SK-N-SH (cell line): Measurements from ENCODE around the gene CPNE4.

Experiments
- CHD2 ChIP-seq: fragments of 150-350 bp; IDR thresholded peaks from 2 replicates; pipeline ENCODE4 v1.6.1; 2018; ENCODE audit warnings: low read length; ENCODE audit not compliant: partially characterized antibody
- CTCF ChIP-seq: fragments of 200-600 bp; sonication (generic); IDR thresholded peaks from 2 replicates; pipeline ENCODE4 v1.6.1; 2017; ENCODE audit warnings: antibody characterized with exemption, mild to moderate bottlenecking, moderate library complexity
- EP300 ChIP-seq, 2 experiments: IDR thresholded peaks; 2 replicates each; pipeline versions ENCODE4 v1.4.0 to v1.6.1; 2012; ENCODE audit warnings: borderline replicate concordance in 1 of 2, low read depth in 1 of 2, low read length in 1 of 2
- EZH2phosphoT487 ChIP-seq: fragments of 200-600 bp; sonication (generic); IDR thresholded peaks from 2 replicates; pipeline ENCODE4 v1.6.1; 2017; ENCODE audit warnings: low read depth, mixed run types, mild to moderate bottlenecking, antibody characterized with exemption, moderate library complexity, borderline replicate concordance
- FOXM1 ChIP-seq: IDR thresholded peaks from 2 replicates; pipeline ENCODE4 v1.4.0; 2012; ENCODE audit warnings: low read depth, mild to moderate bottlenecking
- GABPA ChIP-seq: IDR thresholded peaks from 2 replicates; pipeline ENCODE4 v1.4.0; 2012; ENCODE audit warnings: low read depth, mild to moderate bottlenecking
- POLR2AphosphoS5 ChIP-seq: IDR thresholded peaks from 2 replicates; pipeline ENCODE4 v1.6.1; 2012; ENCODE audit warnings: low read depth, low read length
- RAD21 ChIP-seq: IDR thresholded peaks from 2 replicates; pipeline ENCODE4 v1.6.1; 2012; ENCODE audit warnings: mild to moderate bottlenecking, low read length
- REST ChIP-seq: IDR thresholded peaks from 2 replicates; pipeline ENCODE4 v1.6.1; 2012; ENCODE audit warnings: mild to moderate bottlenecking, low read depth, low read length, moderate library complexity
- USF1 ChIP-seq: IDR thresholded peaks from 2 replicates; pipeline ENCODE4 v1.4.0; 2012; ENCODE audit warnings: low read depth, borderline replicate concordance
- YY1 ChIP-seq: IDR thresholded peaks from 2 replicates; pipeline ENCODE4 v1.4.0; 2012; ENCODE audit warnings: low read depth, mild to moderate bottlenecking

- TF ChIP-seq USF1: no peak
- TF ChIP-seq CHD2: no peak
- no peak for TF ChIP-seq CTCF
- no peak for TF ChIP-seq FOXM1
- no peak for TF ChIP-seq EP300 (IDR thresholded peaks at IDR 0.05; ENCODE audit: borderline replicate concordance in 1 of 2, low read depth in 1 of 2, low read length in 1 of 2)
- TF ChIP-seq REST: no peak
- TF ChIP-seq RAD21: no peak
- TF ChIP-seq EZH2phosphoT487: no peak
- no peak for TF ChIP-seq GABPA
- TF ChIP-seq POLR2AphosphoS5: no peak
- no peak for TF ChIP-seq YY1
These were observed 133.1 kb downstream of the CPNE4 start for GRCh38 chr3:131901686-131902085.
